Stimulated activated CD4-positive, alpha-beta T cell treated with anti-CD3 and anti-CD28 coated beads, Interleukin-15, amount 100 ng/mL, for 48 hours (primary cell): Measurements from ENCODE around the gene DKKL1.

Experiments
- DNase-seq, 2 donors: peaks; one replicate each; pipeline ENCODE4 v3.0.0-alpha.2; 2020; ENCODE audit warnings: low read depth in 2 of 2

Gene DKKL1

DNA sequence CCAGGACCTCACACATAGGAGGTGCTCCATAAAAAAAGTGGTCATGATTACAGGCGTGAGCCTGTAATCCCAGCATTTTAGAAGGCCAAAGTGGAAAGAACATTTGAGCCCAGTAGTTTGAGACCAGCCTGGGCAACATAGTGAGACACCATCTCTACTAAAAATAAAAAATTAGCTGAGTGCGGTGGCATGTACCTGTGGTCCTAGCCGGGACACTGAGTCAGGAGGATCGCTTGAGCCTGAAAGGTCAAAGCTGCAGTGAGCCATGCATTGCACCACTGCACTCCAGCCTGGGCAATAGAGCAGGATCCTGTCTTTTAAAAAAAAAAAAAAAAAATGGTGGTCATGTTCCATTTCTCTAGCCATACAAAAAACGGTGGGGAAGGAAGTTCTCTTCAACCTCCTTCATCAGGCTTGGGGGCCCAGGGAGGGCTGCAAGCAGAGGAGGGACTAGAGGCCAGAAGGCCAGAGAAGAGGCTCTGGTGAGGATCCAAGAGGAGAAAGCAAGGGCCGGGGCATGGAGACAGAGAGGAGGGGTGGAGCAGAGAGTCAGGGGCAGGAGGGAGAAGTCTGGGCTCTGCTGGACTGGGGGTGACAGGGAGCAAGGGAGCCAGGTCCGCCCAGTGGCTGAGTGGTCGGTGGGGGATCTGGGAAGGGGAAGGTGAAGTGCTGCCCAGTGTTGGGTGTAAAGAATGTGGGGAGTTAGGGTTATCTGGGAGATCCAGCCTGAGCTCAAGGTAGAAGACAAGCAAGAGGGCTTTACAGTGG, 33.2 kb downstream of the DKKL1 start:
- DNase-seq = no peak

DNA sequence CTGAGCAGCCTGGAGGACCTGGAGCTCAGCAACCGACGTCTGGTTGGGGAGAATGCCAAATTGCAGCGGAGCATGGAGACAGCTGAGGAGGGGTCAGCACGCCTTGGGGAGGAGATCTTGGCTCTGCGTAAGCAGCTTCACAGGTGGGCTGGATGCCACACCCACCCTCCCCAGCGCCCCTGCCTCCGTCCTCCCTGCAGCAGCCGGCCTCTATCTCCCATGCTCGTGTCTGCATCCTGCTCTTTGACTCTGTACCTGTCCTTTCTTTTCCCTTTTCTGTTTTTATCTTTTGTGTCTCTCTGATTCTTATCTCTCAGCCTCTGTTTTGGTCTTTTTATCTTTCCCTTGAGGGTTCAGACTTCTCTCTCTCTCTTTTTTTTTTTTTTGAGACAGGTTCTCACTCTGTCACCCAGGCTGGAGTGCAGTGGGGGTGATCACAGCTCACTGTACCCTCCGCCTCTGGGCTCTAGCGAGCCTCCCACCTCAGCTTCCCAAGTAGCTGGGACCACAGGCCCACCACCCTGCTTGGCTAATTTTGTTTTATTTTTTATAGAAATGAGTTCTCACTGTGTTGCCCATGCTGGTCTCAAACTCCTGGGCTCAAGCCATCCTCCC, 34.4 kb downstream of the DKKL1 start:
- DNase-seq = no peak

DNA sequence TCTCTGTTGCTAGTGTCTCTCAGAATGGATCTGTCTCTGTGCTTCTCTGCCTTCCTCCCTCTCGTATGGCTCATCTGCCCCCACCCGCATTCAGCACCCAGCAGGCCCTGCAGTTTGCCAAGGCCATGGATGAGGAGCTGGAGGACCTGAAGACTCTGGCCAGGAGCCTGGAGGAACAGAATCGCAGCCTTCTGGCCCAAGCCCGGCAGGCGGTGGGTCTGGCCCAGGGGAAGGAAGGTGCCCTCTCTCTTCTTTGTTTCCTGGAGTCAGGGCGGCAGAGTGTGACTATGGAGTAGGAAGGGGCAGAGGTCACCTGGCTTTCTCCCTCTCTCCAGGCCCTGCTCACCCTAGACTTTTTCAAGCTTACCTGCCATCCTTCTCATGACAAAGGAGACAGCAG, 35.3 kb downstream of the DKKL1 start:
- no peak for DNase-seq

DNA sequence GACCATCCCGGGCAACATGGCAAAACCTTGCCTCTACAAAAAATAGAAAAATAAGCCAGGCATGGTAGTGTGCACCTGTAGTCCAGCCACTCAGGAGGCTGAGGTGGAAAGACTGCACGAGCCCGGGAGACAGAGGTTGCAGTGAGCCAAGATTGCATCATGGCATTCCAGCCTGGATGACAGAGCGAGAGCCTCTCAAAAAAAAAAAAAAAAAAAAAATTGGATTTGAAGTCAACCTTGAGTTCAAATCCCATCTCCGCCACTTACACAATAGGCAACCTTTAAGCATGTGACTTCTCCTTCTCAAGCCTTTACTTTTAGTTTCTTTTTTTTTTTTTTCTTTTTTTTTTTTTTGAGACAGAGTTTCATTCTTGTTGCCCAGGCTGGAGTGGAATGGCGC, 36.4 kb downstream of the DKKL1 start:
- no peak for DNase-seq

DNA sequence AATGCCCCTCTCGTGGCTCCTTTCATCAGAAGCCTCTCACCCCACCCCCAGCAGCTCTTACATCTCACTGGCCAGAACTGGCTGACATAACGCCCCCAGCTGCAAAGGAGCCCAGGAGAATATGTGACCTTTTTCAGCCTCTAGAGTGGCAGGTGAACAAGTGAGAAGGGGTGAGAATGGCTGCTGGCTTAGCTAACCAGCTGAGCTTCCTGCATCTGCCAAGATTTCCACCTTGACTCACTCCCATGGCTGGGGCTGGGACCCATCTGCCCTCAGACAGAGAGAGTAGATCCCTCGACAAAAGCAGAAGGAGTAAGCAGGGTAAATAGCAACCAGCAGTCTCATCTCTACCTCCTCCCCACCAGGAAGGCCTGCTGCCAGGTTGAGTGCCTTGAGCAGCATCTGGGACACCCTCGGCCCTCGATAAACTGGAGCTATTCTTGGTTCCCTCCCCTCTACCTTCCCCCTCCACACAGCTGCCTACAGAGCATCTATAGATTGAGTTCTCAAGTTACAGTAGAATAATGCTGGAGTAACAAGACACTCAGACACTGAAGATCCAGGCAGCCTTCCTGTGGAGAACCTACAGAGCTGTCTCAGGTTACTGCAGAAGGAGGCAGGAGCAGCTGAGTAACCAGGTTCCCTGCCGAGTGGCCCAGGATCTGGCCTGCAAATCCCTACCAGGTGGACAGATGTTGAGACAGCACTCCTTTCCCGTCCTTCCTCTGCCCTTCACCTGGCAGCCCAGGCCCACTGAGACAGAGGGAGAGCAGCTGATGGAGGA, 39.9 kb downstream of the DKKL1 start:
- no peak for DNase-seq

DNA sequence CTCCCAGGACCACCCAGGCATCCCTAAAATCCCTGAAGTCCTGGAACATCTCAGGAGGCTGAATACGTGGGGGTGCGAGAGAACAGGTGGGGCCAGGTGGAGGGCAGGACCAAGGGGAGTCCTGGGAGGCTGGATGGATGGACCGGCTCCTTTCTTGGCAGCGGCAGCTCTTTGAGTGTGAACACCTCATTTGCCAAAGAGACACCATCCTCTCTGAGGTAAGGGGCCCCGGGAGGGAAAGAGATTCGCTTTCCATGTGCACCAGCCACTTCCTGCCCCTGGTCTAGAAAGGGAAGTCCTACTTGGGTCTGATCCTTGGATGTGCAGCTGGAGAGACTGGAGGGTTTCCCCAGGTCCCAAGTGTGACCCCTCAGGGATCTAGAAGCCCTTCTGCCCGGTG, 43.4 kb downstream of the DKKL1 start:
- DNase-seq = no peak

DNA sequence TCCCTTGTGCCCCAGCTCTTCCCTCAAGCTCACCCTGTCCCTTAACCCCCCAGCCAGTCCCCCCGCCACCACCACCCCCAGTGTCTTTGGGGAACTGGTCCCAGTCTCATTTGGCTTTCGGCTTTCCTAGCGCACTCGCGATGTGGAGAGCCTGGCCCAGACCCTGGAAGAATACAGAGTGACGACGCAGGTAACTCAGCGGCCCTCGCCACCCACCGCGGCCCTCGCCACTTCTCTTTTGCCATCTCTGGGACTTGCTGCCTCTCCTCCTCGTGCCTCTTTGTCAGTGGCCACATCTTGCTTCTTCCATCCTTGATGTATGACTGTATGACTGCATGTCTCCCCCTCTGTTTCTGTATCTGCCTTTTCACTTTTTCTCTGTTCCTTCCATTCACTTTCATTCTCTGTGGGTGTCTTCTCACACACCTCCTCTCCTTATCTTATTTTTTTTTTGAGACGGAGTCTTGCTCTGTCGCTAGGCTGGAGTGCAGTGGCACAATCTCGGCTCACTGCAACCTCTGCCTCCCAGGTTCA, 43.9 kb downstream of the DKKL1 start:
- no peak for DNase-seq

DNA sequence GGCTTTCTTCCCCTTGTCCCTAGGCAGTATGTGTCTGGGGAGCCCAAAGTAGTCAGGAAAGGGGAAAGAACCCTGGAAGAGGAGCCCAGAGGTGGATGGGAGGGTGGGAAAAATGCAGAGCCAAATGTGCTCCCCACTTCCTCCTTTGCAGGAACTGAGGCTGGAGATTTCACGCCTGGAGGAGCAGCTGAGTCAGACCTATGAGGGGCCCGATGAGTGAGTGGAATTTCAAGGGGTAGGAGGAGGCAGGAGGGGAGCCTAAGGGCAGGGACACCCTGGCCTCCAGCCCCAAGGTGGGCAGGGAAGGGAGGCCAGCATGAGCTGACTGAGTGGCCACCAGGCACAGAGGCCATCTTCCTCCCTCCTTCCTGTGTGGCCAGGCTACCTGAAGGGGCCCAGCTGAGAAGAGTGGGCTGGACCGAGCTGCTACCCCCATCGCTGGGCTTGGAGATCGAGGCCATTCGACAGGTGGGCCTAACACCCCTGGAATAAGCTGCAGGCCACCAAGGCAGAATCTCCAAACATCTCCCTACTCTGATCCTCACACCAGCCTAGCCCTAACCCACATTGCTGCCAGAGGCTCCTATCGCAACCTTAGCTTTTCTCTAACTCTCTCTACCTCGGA, 45.3 kb downstream of the DKKL1 start:
- no peak for DNase-seq

DNA sequence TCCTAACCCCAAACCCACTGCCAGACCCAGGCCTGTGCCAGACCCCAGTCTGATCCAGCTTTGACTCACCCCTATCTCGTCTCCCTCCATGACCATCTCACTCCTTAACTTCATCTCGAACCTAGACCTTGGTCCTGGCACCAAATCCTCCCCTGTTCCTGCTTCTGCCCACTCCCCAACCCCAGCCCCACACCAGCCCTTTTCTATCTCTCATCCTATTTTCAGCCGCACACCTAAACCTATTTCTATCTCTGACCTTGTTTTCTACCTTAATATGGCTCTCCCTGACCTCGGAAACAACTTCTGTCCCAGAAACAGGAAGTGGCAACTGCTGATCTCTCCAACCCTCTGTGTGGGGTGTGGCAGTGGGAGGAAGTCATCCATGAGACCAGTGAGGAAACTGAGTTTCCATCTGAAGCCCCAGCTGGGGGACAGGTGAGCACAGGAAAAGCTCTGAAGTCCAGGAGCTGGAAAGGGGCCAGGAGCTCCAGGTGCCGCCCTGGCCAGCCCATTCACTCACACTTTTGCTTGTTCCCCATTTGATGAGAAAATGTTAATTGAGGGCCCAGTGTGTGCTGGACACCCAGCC, 45.9 kb downstream of the DKKL1 start:
- no peak for DNase-seq

DNA sequence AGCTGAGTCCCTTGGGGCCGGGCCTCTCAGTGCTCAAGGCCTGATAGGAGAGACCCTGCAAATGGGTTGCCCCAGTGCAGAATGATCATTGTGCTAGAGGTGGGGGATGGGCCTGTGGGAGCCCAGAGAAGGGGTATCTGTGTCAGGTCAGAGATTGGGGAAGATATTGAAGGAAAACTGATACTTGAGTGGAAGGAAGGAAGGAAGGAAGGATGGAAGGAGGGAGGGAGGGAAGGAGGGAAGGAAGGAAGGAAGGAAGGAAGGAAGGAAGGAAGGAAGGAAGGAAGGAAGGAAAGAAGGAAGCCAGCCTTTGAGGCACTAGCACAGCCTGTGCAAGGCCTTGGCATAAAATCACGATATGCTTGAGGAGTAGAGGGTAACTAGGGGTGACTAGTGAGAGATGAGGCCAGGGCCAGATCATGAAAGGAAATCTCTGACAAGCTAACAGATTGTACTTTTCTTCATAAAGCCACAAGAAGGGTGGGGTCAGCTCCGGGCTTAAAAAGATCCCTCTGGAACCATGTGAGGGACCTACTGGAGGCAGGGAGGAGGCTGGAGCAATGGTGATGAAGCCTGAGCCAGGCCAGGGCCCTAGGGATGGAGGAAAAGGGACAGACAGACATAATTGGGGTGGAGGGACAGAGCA, 48.1 kb downstream of the DKKL1 start:
- no peak for DNase-seq

DNA sequence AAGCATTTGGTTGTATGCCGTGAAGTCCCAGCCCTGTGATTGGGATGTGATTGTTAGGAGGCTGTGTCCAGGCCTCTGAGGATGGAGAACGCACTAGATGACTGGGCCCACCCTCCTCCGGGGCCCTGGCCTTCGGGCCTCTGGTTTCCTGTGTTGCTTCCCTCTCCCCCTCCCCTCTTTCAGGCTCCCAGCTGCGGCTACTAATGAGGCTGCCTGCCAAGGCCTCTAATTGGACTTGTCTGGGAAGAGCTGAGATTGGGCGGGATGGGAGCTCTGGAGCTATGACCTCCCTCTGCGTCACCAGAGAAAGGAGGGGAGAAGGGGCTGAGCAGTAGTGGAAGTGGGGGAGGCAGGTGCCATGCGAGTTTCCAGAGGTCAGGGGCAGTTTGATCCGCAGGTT, 49.7 kb downstream of the DKKL1 start:
- DNase-seq = no peak

DNA sequence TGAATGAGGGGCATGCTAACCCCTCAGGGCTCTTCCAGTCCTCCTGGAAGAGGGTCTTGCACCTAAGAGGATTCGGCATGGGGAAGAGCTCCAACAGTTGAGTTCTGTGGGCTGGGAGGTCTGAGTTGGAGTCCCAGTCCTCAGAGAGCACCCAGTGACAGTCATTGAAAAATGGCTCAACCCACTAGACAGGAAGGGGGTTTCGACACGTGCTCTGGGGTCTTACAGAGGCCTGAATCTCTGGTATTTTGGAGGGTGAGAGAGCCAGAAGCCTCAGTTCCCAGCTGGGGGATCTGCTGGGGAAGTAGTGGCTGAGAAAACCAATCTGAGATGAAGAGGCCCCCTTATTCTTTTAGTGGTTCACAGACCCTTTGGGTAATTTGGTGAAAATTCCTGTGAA, 50.6 kb downstream of the DKKL1 start:
- DNase-seq = no peak

DNA sequence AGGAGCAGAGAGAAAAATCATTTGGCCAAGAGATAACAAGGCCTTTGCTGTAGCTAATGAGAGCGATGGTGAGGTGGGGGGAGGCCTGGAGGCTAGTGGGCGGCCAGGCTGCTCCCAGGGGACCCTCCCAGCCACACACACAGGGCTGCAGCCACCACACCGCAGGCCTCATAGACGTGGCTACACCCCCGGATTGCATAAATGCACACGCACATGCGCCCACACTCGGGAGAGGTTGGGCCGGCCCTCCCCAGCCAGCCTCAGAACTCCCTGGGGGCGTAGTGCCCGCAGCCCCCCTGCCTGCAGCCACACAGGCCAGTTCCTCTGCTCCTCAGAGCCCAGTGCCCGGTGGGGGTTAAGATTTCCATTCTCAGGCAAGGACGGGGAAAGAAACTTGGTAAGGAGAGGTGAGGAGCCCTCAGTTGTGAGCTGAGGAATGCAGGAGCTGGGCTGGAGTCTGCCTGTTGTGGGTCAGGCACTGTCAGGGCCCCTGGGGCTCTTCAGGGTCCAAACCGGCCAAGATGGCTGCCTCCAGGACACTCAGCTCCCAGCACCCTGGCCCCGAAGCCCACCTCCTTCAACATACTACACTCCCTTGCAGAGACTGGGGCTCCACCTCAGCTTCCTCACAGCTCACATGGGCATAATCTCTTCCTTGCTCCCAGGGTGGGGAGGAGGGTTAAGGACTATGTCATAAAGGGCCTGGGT, 51.6 kb downstream of the DKKL1 start:
- DNase-seq = no peak

DNA sequence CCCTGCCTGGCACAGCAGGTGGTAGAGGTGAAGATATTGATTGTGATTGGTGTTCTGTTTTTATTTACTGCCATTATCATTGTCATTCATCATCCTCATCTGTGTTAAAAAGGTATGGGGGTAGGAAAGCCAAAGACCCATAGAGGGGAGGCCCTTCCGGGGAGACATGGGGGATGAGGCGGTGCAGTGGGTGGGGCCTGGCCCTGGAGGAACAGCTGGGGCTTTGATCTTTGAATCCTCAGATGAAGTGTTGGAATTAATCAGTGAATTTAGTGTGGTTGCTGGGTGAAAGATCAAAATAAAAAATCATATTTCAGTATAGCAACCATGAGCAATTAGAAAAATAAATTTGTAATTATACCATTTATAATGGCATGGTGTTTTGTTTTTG, 52.1 kb downstream of the DKKL1 start:
- no peak for DNase-seq

DNA sequence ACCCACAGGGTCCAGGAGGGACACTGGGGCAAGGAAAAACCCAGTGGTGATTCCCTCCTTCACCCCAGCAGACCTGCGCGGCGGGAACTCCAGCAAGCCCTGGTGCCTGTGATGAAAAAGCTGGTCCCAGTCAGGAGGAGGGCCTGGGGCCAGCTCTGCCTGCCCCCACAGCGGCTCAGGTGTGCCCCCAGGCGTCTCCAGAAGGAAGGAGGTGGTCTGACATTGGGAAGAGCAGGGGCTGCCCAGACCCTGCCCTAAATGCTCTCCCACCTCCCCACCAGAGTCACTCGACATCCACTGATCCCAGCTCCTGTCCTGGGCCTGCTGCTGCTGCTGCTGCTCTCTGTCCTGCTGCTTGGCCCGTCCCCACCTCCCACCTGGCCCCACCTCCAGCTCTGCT, 53.4 kb downstream of the DKKL1 start:
- DNase-seq = no peak

DNA sequence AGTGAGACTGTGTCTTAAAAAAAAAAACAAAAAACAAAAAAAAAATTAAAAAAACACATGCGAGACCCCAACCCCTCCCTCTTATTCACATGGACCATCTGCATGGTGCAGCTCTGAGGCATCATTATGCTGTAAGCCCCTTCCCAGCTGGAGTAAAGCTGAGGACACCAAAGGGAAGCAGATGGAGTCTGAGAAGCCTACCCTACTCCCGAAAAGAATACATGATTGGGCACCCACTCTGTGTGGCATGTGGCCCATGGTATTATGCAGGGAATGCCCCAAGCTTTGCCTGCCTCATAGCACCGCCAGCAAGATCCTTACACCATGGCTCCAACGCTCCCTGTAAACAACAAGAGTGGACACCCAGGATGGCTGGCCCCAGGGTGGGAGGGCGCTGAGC, 54.8 kb downstream of the DKKL1 start:
- no peak for DNase-seq

DNA sequence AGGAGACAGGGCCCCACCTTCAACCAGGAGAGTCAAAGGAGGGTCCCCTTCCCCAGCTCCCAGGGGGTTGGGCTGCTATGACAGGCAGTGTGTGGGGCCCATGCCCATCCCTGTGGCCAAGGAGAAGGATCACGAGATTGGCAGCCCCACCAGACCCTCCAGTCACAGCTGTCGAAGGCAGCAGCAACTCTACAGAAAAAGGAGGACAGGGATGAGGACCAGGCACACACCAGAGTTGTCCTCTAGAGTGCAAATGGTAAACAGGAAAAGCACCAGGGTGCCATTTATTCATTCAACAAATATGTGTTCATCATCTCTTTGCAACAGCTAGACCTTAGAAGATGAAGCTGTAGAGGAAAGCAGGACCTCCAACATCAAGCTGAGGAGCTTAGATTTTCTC, 55.5 kb downstream of the DKKL1 start:
- no peak for DNase-seq

DNA sequence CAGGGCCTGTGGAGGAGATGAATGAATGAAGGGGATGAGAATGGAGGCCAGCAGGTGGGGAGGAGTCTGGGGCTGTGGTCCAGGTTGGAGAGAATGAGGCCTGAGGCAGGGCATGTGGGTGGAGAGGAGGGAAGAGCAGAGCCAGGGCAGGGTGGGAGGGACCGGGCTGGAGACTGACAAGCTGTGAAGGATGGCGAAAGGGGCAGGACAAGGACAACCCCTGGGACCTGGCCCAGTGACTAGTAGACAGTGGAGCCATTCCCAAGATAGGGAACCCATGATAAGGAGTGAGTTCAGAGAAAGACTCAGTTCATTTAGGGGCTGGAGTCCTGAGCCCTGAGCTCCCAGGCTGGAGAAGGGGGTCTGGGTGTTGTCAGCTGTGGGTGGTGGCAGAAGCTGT, 56.5 kb downstream of the DKKL1 start:
- DNase-seq = no peak

DNA sequence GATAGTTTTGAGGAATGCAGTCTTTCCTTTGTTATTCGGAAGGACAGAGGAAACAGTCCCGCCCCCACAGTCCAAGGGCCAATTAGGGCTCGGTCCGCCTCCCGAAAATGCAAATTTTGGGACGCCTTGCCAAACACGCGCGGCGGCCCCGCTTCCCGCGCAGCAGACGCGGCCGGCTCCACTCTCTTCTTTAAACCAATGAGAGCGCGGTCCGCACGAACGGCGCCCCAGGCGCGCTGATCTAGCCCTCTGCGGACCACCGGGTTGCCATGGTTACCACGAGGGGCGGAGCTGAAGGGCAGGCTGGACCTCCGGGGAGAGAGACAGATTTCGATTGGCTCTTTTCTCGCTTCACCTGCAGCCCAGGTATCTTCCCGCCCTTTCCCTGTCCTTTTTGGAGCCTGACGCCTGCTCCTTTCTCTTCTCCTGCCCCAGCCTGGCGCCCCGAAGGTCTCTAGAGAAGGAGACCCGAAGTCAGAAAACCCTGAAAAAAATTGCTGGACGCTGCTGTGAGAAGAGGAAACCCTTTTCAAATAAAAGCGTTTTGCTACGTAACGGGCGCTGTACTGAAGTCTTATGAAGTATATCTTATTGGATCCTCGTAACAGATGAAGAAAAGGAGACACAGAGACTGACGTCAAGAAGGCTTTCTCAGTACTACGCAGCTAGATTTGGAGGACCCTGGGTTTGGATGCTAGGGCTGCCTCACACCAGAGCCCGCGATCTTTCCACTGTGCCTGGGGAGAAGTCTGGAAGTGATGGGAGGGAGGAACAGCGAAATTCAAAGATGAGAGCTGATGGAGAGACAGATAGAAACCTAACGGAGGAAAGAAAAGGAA, 57.6 kb downstream of the DKKL1 start:
- peak in 1 of 2 donors; percentile 36 for DNase-seq

DNA sequence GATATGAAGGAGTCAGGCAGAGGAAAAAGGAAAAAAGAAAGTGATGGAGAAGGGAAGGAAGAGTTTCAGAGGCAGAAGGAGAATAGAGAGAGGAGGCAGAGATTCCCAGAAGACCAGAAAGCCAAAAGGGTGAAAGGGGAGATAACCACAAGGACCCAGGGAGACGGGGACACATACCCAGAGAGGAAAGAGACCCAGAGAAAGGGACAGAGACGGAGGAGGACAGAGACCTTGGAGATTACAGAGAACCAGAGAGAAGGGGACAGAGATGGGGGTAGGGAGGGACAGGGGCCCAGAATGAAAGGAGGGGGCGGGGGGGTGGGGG, 58.2 kb downstream of the DKKL1 start:
- no peak for DNase-seq
